SK-N-SH treated with all-trans-retinoic acid at 6 μM for 48 hours (cell line): ENCODE measurements around the gene PDE7B.
A peak's percentile ranks its signal among the peaks of the same experiment; 100 is the strongest.

Experiments used
- ATAC-seq: fragments of 200-7000 bp; cut with Tn5 transposase; 3 replicates; pipeline ENCODE4 v1.9.1; 2020; ENCODE audit warnings: mild to moderate bottlenecking, moderate library complexity
- ARNTL ChIP-seq: fragments of 450-650 bp; formaldehyde crosslinking; IDR thresholded peaks from 2 replicates; pipeline ENCODE4 v1.5.0; 2020; ENCODE audit warnings: low read depth, mild to moderate bottlenecking, moderate library complexity, borderline replicate concordance
- BACH2 ChIP-seq: fragments of 250-450 bp; sonication (Bioruptor Pico); IDR thresholded peaks from 2 replicates; pipeline ENCODE4 v1.9.0; 2021; ENCODE audit warnings: mild to moderate bottlenecking, borderline replicate concordance
- CREB5 ChIP-seq: fragments of 250-450 bp; sonication (Bioruptor Pico); IDR thresholded peaks from 2 replicates; pipeline ENCODE4 v1.5.1; 2020; ENCODE audit warnings: low read depth, mild to moderate bottlenecking, moderate library complexity
- CSRNP3 ChIP-seq: fragments of 250-450 bp; sonication (Bioruptor Pico); IDR thresholded peaks from 2 replicates; pipeline ENCODE4 v1.5.1; 2021; ENCODE audit warnings: mild to moderate bottlenecking, moderate library complexity
- ESRRG ChIP-seq: fragments of 250-450 bp; sonication (Bioruptor Pico); IDR thresholded peaks from 2 replicates; pipeline ENCODE4 v1.6.1; 2021; ENCODE audit warnings: mild to moderate bottlenecking
- ISL1 ChIP-seq: fragments of 250-450 bp; sonication (Bioruptor Pico); IDR thresholded peaks from 2 replicates; pipeline ENCODE4 v2.1.2; 2022; ENCODE audit warnings: mild to moderate bottlenecking, moderate library complexity
- OSR1 ChIP-seq: fragments of 250-450 bp; sonication (Bioruptor Pico); IDR thresholded peaks from 2 replicates; pipeline ENCODE4 v1.8.0; 2022; ENCODE audit warnings: moderate library complexity, mild to moderate bottlenecking, inconsistent platforms
- POU6F1 ChIP-seq: fragments of 250-450 bp; sonication (Bioruptor Pico); IDR thresholded peaks from 2 replicates; pipeline ENCODE4 v1.8.0; 2021; ENCODE audit warnings: low read depth, mild to moderate bottlenecking, moderate library complexity, borderline replicate concordance
- PPARA ChIP-seq: fragments of 250-450 bp; sonication (Bioruptor Pico); IDR thresholded peaks from 2 replicates; pipeline ENCODE4 v1.5.0; 2020; ENCODE audit warnings: mild to moderate bottlenecking, borderline replicate concordance
- RARB ChIP-seq: fragments of 250-450 bp; sonication (Bioruptor Pico); IDR thresholded peaks from 2 replicates; pipeline ENCODE4 v1.8.0; 2021; ENCODE audit warnings: mild to moderate bottlenecking, moderate library complexity
- TCF4 ChIP-seq: fragments of 250-450 bp; sonication (Bioruptor Pico); IDR thresholded peaks from 2 replicates; pipeline ENCODE4 v1.8.0; 2021; ENCODE audit warnings: mild to moderate bottlenecking, moderate library complexity, borderline replicate concordance
- TOX ChIP-seq: fragments of 250-450 bp; sonication (Bioruptor Pico); IDR thresholded peaks from 2 replicates; pipeline ENCODE4 v1.8.0; 2021; ENCODE audit warnings: mild to moderate bottlenecking, moderate library complexity, borderline replicate concordance
- ZFP3 ChIP-seq: fragments of 250-450 bp; sonication (Bioruptor Pico); IDR thresholded peaks from 2 replicates; pipeline ENCODE4 v1.5.0; 2020; ENCODE audit warnings: mild to moderate bottlenecking, moderate library complexity
- ZFP30 ChIP-seq: fragments of 450-650 bp; formaldehyde crosslinking; IDR thresholded peaks from 2 replicates; pipeline ENCODE4 v1.5.0; 2022; ENCODE audit warnings: mild to moderate bottlenecking, moderate library complexity
- ZNF565 ChIP-seq: fragments of 450-650 bp; formaldehyde crosslinking; conservative IDR thresholded peaks from 2 replicates; pipeline ENCODE4 v1.5.0; 2020; ENCODE audit warnings: low read depth, mild to moderate bottlenecking, moderate library complexity
- ZNF8 ChIP-seq: fragments of 450-650 bp; formaldehyde crosslinking; IDR thresholded peaks from 2 replicates; pipeline ENCODE4 v1.5.0; 2020; ENCODE audit warnings: mild to moderate bottlenecking, moderate library complexity

Gene PDE7B

GRCh38 chr6:136173519-136174507, 322.3 kb downstream of the PDE7B start (continued):
- peak; percentile 21; the same call in 1 of the 2 replicates for TF ChIP-seq CSRNP3 (CRISPR knock-in tag)

GRCh38 chr6:136174510-136174909, 323.0 kb downstream of the PDE7B start:
- TF ChIP-seq ARNTL (CRISPR knock-in tag): no peak
- no peak for ATAC-seq

- ATAC-seq: no peak
These were observed 324.4 kb downstream of the PDE7B start for GRCh38 chr6:136175873-136176272.

GRCh38 chr6:136178749-136179148, 327.2 kb downstream of the PDE7B start:
- TF ChIP-seq CSRNP3 (CRISPR knock-in tag) (no peak), OSR1 (CRISPR knock-in tag) (no peak), ZFP30 (no peak), ZNF8 (no peak), ZFP3 (no peak), ISL1 (CRISPR knock-in tag) (no peak), TOX (CRISPR knock-in tag) (no peak), ESRRG (CRISPR knock-in tag) (no peak), CREB5 (no peak), BACH2 (no peak), ARNTL (CRISPR knock-in tag) (no peak), TCF4 (CRISPR knock-in tag) (no peak)
- ATAC-seq: no peak

More at GRCh38 chr6:136175873-136176272, 324.4 kb downstream of the PDE7B start:
- no peak for TF ChIP-seq ZNF565
- no peak for TF ChIP-seq CREB5
- TF ChIP-seq TCF4 (CRISPR knock-in tag): no peak
- TF ChIP-seq RARB (CRISPR knock-in tag): no peak
- TF ChIP-seq CSRNP3 (CRISPR knock-in tag): no peak
- no peak for TF ChIP-seq PPARA (CRISPR knock-in tag)
- TF ChIP-seq POU6F1 (CRISPR knock-in tag): no peak
- TF ChIP-seq, all 23 proteins: peak for 0
